ENCODE results near the gene CDKN2B-AS1.

DNA sequence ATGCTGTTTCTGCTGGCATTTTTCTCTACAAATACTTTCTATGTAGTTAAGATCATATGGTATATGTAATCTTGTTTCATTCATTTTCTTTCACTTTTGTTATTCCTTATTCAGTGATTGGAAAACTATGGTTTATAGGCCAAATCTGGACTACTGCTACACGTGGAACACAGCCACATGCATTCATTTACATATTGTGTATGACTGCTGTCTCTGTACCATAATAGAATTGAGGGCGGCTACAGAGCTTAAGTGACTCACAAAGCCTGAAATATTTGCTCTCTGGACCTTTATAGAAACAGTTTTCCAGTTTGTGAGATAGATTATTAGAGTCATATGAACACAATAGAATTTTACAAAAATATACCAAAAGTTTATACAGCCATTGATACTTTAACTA, 148.1 kb downstream of the CDKN2B-AS1 start:
- TF ChIP-seq CTCF (IDR thresholded peaks at IDR 0.05; ENCODE audit: poor library complexity, severe bottlenecking), result no peak
- no peak for TF ChIP-seq MXI1 (conservative IDR thresholded peaks at IDR 0.05; ENCODE audit: poor library complexity, severe bottlenecking)
- no peak for TF ChIP-seq EZH2 (IDR thresholded peaks at IDR 0.05; ENCODE audit: borderline replicate concordance, insufficient read depth, low read length, poor library complexity, severe bottlenecking)
- no peak for TF ChIP-seq EP300 (conservative IDR thresholded peaks at IDR 0.05; ENCODE audit: poor library complexity, severe bottlenecking)
- no peak for TF ChIP-seq POLR2AphosphoS5 (IDR thresholded peaks at IDR 0.05)
- TF ChIP-seq TAF1 (IDR thresholded peaks at IDR 0.05; ENCODE audit: low read depth), result no peak

Data from neural cell (in vitro differentiated cells).